Measurements from ENCODE around the gene RING1.

RING1 gene

GRCh38 chr6:33236852-33237251 lies 28.6 kb downstream of the RING1 start:
- no peak overlapping the region for H3K4me3 ChIP-seq (replicated peaks in 1 of 2; ENCODE audit: low read depth in 2 of 2, low read length in 2 of 2)
- no peak for TF ChIP-seq CTCF (IDR thresholded peaks at IDR 0.05; ENCODE audit: low read depth, low read length)
- no peak for DNase-seq (ENCODE audit: low read depth in 2 of 2)

- no peak for TF ChIP-seq CTCF (IDR thresholded peaks at IDR 0.05; ENCODE audit: low read depth, low read length)
- no peak overlapping the region for H3K4me3 ChIP-seq (replicated peaks in 1 of 2; ENCODE audit: low read depth in 2 of 2, low read length in 2 of 2)
- no peak for DNase-seq (ENCODE audit: low read depth in 2 of 2)
These were observed 29.4 kb downstream of the RING1 start for GRCh38 chr6:33237741-33238140.

- TF ChIP-seq CTCF (IDR thresholded peaks at IDR 0.05; ENCODE audit: low read depth, low read length): no peak
- DNase-seq (ENCODE audit: low read depth in 2 of 2): no peak
- H3K4me3 ChIP-seq (replicated peaks in 1 of 2; ENCODE audit: low read depth in 2 of 2, low read length in 2 of 2): no peak overlapping the region
These were observed 33.7 kb downstream of the RING1 start for GRCh38 chr6:33241968-33242367.

- TF ChIP-seq CTCF (IDR thresholded peaks at IDR 0.05; ENCODE audit: low read depth, low read length): no peak
- DNase-seq (ENCODE audit: low read depth in 2 of 2): no peak
These were observed 35.2 kb downstream of the RING1 start for GRCh38 chr6:33243476-33243875.

GRCh38 chr6:33247977-33248642 lies 39.8 kb downstream of the RING1 start:
- peak; percentile 90 for DNase-seq (ENCODE audit: low read depth in 2 of 2)
- peak; percentile 93 for TF ChIP-seq CTCF (IDR thresholded peaks at IDR 0.05; ENCODE audit: low read depth, low read length)
- H3K4me3 ChIP-seq (replicated peaks in 1 of 2; ENCODE audit: low read depth in 2 of 2, low read length in 2 of 2): peak overlapping the region; percentile 49 to 57

More at GRCh38 chr6:33243476-33243875, 35.2 kb downstream of the RING1 start:
- H3K4me3 ChIP-seq (replicated peaks in 1 of 2; ENCODE audit: low read depth in 2 of 2, low read length in 2 of 2): no peak overlapping the region

GRCh38 chr6:33248643-33248931 lies 40.3 kb downstream of the RING1 start:
- TF ChIP-seq CTCF (IDR thresholded peaks at IDR 0.05; ENCODE audit: low read depth, low read length): no peak
- DNase-seq (ENCODE audit: low read depth in 2 of 2): peak; percentile 64 to 72
- H3K4me3 ChIP-seq (replicated peaks in 1 of 2; ENCODE audit: low read depth in 2 of 2, low read length in 2 of 2): peak overlapping the region; percentile 49 to 57

Measured in cardiac fibroblast (primary cell).